Tibial nerve (tissue), 4 donors: ENCODE measurements around the gene DPH3. TPM values are rescaled to one million over a fixed set of nuclear protein-coding genes. Genes with fewer than 3 reads are reported as not detected.

Experiments
- DNase-seq, 2 donors: peaks; one replicate each; pipeline ENCODE4 v3.0.0-alpha.2; 2019; ENCODE audit warnings: low spot score in 2 of 2
- H3K27ac ChIP-seq, 4 donors: fragments of 200-600 bp; sonication (generic) in 3 of 4; one replicate each; pipeline ENCODE4 v1.5.1; 2017 to 2019; ENCODE audit warnings: mild to moderate bottlenecking in 1 of 4
- H3K27me3 ChIP-seq, 2 donors: fragments of 200-600 bp; sonication (generic) in 1 of 2; one replicate each; pipeline versions ENCODE4 v1.5.1 to v1.6.0; 2017 to 2019
- H3K36me3 ChIP-seq, 3 donors: fragments of 200-600 bp; sonication (generic); one replicate each; pipeline ENCODE4 v1.5.1; 2018 to 2019
- H3K4me1 ChIP-seq, 4 donors: fragments of 200-600 bp; sonication (generic) in 3 of 4; one replicate each; pipeline ENCODE4 v1.5.1; 2017 to 2019
- H3K4me3 ChIP-seq, 4 donors: fragments of 200-600 bp; sonication (generic) in 3 of 4; one replicate each; pipeline ENCODE4 v1.5.1; 2017 to 2019; ENCODE audit warnings: mild to moderate bottlenecking in 1 of 4, moderate library complexity in 1 of 4
- H3K9me3 ChIP-seq, 4 donors: fragments of 200-600 bp; sonication (generic) in 3 of 4; one replicate each; pipeline ENCODE4 v1.5.1; 2017 to 2019
- EP300 ChIP-seq, 2 donors: sonication (generic); formaldehyde crosslinking; IDR thresholded peaks; one replicate each; pipeline ENCODE4 v1.6.1; 2017; ENCODE audit warnings: antibody characterized with exemption in 2 of 2, mild to moderate bottlenecking in 1 of 2
- POLR2A ChIP-seq, 2 donors: fragments of 450-650 bp; IDR thresholded peaks; one replicate each; pipeline ENCODE4 v1.6.1; 2017; ENCODE audit warnings: antibody characterized with exemption in 2 of 2, mild to moderate bottlenecking in 2 of 2, moderate library complexity in 2 of 2
- WGBS, 2 donors: methylation state at CpG; one replicate each; pipeline ENCODE4 v1.1.5; 2018; 5-methylcytosine and 5-hydroxymethylcytosine counted together
- total RNA-seq, 4 donors: library from RNA; depleted of rRNA; stranded (reverse); fragments of >200 nt; gene quantifications; one replicate each; pipeline ENCODE4 v1.1.0, GENCODE V29; 2016
- TF ChIP-seq, protein P1 (sequence below), 5 experiments: fragments of 200-600 bp in 3 of 5; fragments of 450-650 bp in 2 of 5; sonication (generic) in 3 of 5; IDR thresholded peaks; one replicate each; pipeline ENCODE4 v1.5.1; 2016 to 2019; ENCODE audit warnings: antibody characterized with exemption in 5 of 5, mild to moderate bottlenecking in 3 of 5, moderate library complexity in 2 of 5

Gene DPH3
- total RNA-seq, 4 donors from 2014 or later = 11.4 to 20.5 (median 19.1) TPM

DNA sequence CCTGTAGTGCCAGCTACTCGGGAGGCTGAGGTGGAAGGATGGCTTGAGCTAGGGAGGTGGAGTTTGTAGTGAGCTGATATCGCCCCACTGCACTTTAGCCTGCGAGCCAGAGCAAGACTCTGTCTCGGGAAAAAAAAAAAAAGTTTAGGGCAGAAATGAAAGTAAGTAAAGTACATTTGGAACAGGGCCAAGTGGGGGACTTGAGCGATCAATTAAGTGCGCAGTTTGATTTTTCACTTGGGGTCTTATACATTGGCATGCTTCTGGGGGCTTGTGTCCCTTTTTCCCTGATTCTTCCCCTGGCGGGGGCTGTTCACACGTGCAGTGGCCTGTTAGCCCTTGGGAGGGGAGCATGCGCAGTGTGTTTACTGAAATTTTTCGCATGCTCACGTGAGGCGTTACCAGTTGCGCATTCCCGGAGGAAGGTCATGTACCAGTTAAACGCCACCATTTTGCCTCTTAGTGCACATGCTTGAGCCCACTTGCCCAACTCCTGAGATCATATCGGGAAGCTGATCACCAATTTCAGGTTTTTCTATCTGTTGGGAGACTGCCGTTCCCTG is 48.3 kb downstream of the DPH3 start:
- TF ChIP-seq, protein P1, sequence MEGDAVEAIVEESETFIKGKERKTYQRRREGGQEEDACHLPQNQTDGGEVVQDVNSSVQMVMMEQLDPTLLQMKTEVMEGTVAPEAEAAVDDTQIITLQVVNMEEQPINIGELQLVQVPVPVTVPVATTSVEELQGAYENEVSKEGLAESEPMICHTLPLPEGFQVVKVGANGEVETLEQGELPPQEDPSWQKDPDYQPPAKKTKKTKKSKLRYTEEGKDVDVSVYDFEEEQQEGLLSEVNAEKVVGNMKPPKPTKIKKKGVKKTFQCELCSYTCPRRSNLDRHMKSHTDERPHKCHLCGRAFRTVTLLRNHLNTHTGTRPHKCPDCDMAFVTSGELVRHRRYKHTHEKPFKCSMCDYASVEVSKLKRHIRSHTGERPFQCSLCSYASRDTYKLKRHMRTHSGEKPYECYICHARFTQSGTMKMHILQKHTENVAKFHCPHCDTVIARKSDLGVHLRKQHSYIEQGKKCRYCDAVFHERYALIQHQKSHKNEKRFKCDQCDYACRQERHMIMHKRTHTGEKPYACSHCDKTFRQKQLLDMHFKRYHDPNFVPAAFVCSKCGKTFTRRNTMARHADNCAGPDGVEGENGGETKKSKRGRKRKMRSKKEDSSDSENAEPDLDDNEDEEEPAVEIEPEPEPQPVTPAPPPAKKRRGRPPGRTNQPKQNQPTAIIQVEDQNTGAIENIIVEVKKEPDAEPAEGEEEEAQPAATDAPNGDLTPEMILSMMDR (IDR thresholded peaks at IDR 0.05) = no peak
- TF ChIP-seq EP300 (IDR thresholded peaks at IDR 0.05) (peak in 1 of 2 donors; percentile 33), POLR2A (IDR thresholded peaks at IDR 0.05) (no peak)
- no peak for DNase-seq
- Histone ChIP-seq H3K27ac (no peak overlapping the region), H3K36me3 (peaks cover 0 to 71% (median 0%) of the 10 kb centered on the region in 3 donors), H3K27me3 (no peaks in the 10 kb centered on the region), H3K9me3 (peaks cover 0 to under 1% (median 0%) of the 10 kb centered on the region in 4 donors), H3K4me3 (no peak overlapping the region), H3K4me1 (no peaks in the 10 kb centered on the region)
- WGBS, 2 donors = 82 to 84% methylated on average over 17 of the region's 17 CpGs

- Histone ChIP-seq H3K4me3 (no peak overlapping the region), H3K27ac (no peak overlapping the region), H3K4me1 (no peaks in the 10 kb centered on the region), H3K36me3 (peaks cover 0 to 70% (median 0%) of the 10 kb centered on the region in 3 donors), H3K9me3 (no peaks in the 10 kb centered on the region), H3K27me3 (no peaks in the 10 kb centered on the region)
- no peak for DNase-seq
- TF ChIP-seq EP300 (IDR thresholded peaks at IDR 0.05) (no peak), POLR2A (IDR thresholded peaks at IDR 0.05) (no peak)
- TF ChIP-seq, protein P1 (IDR thresholded peaks at IDR 0.05) = no peak
- WGBS, 2 donors = 74 to 82% methylated on average over 4 of the region's 4 CpGs
These were observed 50.4 kb downstream of the DPH3 start for GRCh38 chr3:16214366-16214765.

GRCh38 chr3:16211176-16211904 is 53.4 kb downstream of the DPH3 start:
- H3K27ac ChIP-seq = no peak overlapping the region
- no peak overlapping the region for H3K4me3 ChIP-seq
- no peak for DNase-seq
- H3K4me1 ChIP-seq = no peaks in the 10 kb centered on the region
- TF ChIP-seq POLR2A (IDR thresholded peaks at IDR 0.05) (no peak), EP300 (IDR thresholded peaks at IDR 0.05) (no peak)
- TF ChIP-seq, protein P1 (IDR thresholded peaks at IDR 0.05) = no peak
- H3K27me3 ChIP-seq = no peaks in the 10 kb centered on the region
- 82 to 88% methylated on average over 9 of the region's 9 CpGs for WGBS, 2 donors
- no peaks in the 10 kb centered on the region for H3K9me3 ChIP-seq
- peaks cover 0 to 67% (median 0%) of the 10 kb centered on the region in 3 donors for H3K36me3 ChIP-seq

Other genes starting within 250 kb of the DPH3 start
- gene GALNT15, start 90.3 kb downstream of the DPH3 start, total RNA-seq = 100 to 1,000 TPM; 386 to 830 (median 768) TPM
- 10 to 100 TPM; 11.4 to 14.9 (median 13.1) TPM for gene OXNAD1, start 269 bp upstream of the DPH3 start, total RNA-seq
- gene RFTN1, start 248.8 kb upstream of the DPH3 start, total RNA-seq = 100 to 1,000 TPM; 113 to 137 (median 122) TPM